GM21367 (cell line): ENCODE results near the gene ZNF157.

Source experiments
- ATAC-seq: cut with Tn5 transposase; IDR thresholded peaks from one replicate; pipeline ENCODE4 v1.9.1; 2021; ENCODE audit not compliant: unreplicated experiment

ZNF157 gene

DNA sequence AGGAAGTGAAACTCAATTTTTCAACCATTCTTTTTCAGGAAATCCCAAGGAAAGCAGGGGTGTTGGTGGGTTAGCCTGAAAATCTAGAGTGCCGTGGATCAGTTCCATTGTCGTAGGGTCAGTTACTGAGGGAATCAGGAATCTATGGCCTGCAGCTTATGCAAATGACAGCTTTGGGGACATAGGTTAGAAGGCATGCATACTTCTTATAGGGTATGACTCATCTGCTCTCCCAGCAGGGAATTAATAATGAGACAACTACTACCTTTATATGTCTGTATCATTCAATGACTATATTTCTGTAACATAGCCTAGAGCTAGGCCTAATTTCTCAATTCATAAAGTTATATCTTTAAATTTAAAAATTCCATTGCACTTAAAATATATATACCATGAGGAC, 76.1 kb downstream of the ZNF157 start:
- no peak for ATAC-seq

DNA sequence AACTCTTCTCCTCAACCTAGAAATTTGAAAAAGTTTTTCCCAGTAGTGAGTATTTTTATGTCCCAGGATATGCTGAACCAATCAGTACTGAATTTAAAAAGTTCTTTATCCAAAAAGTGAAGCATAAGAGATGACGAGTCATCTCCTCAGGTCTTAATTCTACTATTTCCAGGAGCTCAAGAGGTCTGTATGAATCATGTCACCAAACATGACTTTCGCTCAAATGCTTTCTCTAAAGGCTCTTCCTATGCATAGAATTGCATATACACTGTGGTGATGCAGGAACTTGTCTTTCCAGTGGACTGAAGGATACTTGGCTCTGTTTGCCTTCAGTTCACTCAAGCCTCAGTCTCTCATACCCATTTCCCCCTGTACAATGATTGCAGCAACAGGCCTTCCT, 76.6 kb downstream of the ZNF157 start:
- ATAC-seq: no peak

DNA sequence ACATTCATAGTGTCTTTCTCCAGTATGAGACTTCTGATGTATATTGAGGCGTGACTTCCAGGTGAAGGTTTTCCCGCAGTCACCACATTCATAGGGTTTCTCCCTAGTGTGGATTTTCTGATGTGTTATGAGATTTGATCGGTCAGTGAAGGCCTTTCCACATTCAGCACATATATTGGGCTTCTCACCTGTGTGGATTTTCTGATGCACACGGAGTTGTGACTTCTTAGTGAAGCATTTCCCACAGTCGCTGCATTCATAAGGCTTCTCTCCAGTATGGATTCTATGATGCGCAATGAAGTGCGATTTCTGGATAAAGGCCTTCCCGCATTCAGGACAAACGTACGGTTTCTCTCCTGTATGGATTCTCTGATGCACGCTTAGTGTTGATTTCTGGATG, 77.2 kb downstream of the ZNF157 start:
- no peak for ATAC-seq

DNA sequence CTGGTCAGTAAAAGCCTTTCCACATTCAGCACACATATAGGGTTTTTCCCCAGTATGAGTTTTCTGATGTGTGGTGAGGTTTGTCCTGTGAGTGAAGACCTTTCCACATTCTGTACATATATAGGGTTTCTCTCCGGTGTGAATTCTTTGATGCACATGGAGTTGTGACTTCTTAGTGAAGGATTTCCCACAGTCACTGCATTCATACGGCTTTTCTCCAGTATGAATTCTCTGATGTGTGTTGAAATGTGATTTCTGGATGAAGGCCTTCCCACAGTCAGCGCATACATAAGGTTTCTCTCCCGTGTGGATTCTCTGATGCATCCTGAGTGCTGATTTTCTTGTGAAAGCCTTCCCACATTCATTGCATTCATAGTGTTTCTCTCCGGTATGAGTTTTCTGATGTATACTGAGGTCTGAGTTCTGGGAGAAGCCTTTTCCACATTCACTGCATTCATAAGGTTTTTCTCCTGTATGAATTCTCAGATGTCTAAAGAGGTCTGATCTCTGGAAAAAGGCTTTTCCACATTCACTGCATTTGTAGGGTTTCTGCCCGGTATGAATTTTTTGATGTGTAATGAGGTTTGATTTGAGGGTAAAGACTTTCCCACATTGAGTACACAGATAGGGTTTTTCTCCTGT, 77.9 kb downstream of the ZNF157 start:
- ATAC-seq: no peak

DNA sequence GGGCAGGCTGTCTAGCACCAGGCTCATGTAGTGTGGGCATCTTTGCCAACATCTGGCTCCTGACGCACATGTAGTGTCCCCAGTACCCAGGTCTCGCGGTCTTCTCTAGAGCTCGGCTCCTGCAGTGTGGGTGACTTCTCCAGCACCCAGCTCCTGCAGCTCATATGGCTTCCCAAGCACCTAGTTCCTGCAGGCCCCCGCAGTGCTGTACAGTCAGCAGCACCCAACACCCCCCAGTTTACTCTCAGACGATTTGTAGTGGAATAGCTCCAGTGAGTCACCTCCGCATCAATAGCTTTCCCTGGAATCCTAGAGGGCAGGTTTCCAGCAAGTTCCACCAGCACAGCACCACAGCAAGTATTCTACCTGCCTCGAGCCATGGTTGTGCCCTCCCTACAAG, 81.7 kb downstream of the ZNF157 start:
- no peak for ATAC-seq

DNA sequence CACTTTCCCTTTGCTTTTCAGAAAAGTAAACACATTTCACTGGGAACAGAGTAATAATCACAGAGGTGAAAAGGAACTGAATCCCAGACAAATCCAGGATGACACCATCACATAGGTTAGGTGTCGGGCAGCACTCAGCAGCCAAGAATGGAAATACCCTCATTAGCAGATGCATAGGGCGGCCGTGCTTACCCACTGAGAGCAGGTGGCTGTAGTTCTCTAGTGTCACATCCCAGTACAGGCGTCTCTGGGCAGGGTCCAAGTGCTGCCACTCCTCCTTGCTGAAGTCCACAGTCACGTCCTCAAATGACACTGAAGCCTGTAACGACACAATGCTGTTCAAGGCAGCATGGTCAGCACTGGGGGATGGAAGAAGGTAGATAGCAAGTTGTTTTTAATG, 85.7 kb downstream of the ZNF157 start:
- ATAC-seq: no peak

DNA sequence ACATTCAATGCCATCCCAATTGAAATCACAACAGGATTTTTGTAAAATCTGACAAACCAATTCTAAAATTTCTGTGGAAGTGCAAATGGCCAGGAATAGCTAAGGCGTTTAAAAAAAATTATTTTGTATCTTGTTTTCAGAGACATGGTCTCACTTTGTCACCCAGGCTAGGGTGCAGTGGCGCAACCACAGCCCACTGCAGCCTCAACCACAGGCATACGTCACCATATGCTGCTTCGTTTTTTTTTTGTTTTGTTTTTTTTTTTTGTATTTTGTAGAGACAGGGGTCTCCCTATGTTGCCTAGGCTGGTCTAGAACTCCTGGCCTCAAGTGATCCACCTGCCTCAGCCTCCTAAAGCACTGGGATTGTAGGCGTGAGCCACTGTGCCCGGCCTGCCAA, 88.2 kb downstream of the ZNF157 start:
- ATAC-seq: no peak

DNA sequence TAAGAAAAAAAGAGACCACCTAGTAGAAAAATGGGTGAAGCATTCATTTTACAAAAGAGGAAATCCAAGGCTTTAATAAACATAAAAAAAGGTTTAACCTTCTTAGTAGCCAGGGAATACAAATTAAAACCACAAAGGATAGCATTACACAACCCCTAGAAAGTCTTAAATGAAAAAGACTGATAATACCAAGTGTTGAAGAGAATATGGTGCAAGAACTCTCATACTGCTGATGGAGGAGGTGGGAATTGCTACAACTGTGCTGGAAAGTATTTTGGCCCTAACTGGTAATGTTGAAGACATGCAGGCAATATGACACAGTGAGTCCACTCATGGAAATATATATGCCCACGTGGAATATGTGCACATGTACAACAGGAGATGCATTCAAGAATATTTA, 90.2 kb downstream of the ZNF157 start:
- no peak for ATAC-seq
